Right lobe of liver (tissue), 6 donors: ENCODE measurements around the gene RAD17. TPM values are rescaled to one million over a fixed set of nuclear protein-coding genes. Genes with fewer than 3 reads are reported as not detected.
"Not testable (repeated sequence)": the region's sequence is repeated elsewhere in the genome, so short reads cannot be mapped to it uniquely, and the experiment has no call there.

Experiments
- ATAC-seq, 4 donors: fragments of 200-7000 bp; cut with Tn5 transposase; one replicate each; pipeline ENCODE4 v1.9.1; 2020; ENCODE audit warnings: mild to moderate bottlenecking in 4 of 4, moderate library complexity in 4 of 4
- DNase-seq, 3 donors: peaks; one replicate each; pipeline ENCODE4 v3.0.0-alpha.2; 2020
- H3K27ac ChIP-seq, 3 donors: fragments of 200-600 bp; one replicate each; pipeline ENCODE4 v1.8.0; 2022
- H3K27me3 ChIP-seq, 2 donors: fragments of 200-600 bp; one replicate each; pipeline ENCODE4 v1.8.0; 2022
- H3K36me3 ChIP-seq, 4 donors: fragments of 200-600 bp; sonication (generic) in 1 of 4; one replicate each; pipeline versions ENCODE4 v1.5.1 to v1.8.0; 2017 to 2022; ENCODE audit warnings: control low read depth in 1 of 4
- H3K4me1 ChIP-seq, 4 donors: fragments of 200-600 bp; sonication (generic) in 1 of 4; one replicate each; pipeline versions ENCODE4 v1.5.1 to v1.8.0; 2017 to 2022; ENCODE audit warnings: control low read depth in 1 of 4
- H3K4me3 ChIP-seq, 3 donors: fragments of 200-600 bp; one replicate each; pipeline ENCODE4 v1.8.0; 2022
- H3K9me3 ChIP-seq, 4 donors: fragments of 200-600 bp; sonication (generic) in 1 of 4; one replicate each; pipeline versions ENCODE4 v1.5.1 to v1.8.0; 2017 to 2022; ENCODE audit warnings: control low read depth in 1 of 4
- POLR2A ChIP-seq: fragments of 450-650 bp; IDR thresholded peaks from one replicate; pipeline ENCODE4 v1.6.1; 2017; ENCODE audit warnings: antibody characterized with exemption, mild to moderate bottlenecking
- WGBS: methylation state at CpG from one replicate; pipeline ENCODE4 v1.1.6; 2018; ENCODE audit warnings: low coverage, low lambda C conversion rate; ENCODE audit not compliant: insufficient coverage; ENCODE audit errors: missing lambda C conversion rate; 5-methylcytosine and 5-hydroxymethylcytosine counted together
- intact Hi-C, 2 donors: fragments of 100-400 bp; cut with DNase I; formaldehyde crosslinking; loops; one replicate each; pipeline versions ENCODE4 v1.11.2 to v1.14.1; 2022
- total RNA-seq, 6 experiments: library from RNA; depleted of rRNA in 2 of 6; stranded (reverse); fragments of >200 nt in 2 of 6; fragmentation: NEBNext Ultra II Directional in 3 of 6; extraction: Animal tissue kit (Norgen Biotek cat#: 25700) in 3 of 6; gene quantifications; one replicate each; pipeline versions ENCODE4 v1.1.0 to v1.2.4, GENCODE V29; 2016 to 2023
- TF ChIP-seq, protein P1 (sequence below), 4 donors: fragments of 200-600 bp in 3 of 4; fragments of 450-650 bp in 1 of 4; IDR thresholded peaks; one replicate each; pipeline versions ENCODE4 v1.5.1 to v1.8.0; 2016 to 2022; ENCODE audit warnings: antibody characterized with exemption in 4 of 4, mild to moderate bottlenecking in 2 of 4
- donor health status: DM: no; HTN: yes; CAD: no.
- donor health status: DM: no; HTN: no; CAD: no.
- donor health status: DM: no; HTN: no; CAD: no.
- donor health status: DM: no; HTN: yes; CAD: no.
- donor health status: DM: no; HTN: yes; CAD: no.

RAD17 gene
- total RNA-seq, 6 experiments from 2014 or later: 8.4 to 11.5 (median 9.4) TPM

DNA sequence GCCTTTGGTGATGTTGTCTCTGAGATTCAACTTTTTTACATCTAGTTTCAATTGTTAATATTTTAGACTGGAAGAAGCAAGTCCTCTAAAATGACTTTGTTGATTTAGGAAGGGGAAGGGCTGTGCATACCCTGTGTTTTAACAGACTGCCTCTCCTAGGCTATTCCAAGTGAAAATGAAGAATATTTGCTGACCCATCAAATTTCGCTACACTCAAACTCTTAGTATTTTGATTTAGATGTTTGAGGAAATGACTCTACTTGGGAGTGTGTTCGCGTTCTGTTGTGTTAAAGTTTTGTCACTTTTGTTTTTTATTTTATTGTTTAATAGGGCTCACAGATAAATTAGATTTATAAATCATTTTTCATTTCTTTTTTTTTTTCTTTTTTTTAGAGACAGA, 48.9 kb downstream of the RAD17 start:
- H3K9me3 ChIP-seq: no peaks in the 10 kb centered on the region
- DNase-seq (no peak), ATAC-seq (no peak)
- no peaks in the 10 kb centered on the region for H3K27me3 ChIP-seq
- no peak for TF ChIP-seq POLR2A
- TF ChIP-seq, protein P1, sequence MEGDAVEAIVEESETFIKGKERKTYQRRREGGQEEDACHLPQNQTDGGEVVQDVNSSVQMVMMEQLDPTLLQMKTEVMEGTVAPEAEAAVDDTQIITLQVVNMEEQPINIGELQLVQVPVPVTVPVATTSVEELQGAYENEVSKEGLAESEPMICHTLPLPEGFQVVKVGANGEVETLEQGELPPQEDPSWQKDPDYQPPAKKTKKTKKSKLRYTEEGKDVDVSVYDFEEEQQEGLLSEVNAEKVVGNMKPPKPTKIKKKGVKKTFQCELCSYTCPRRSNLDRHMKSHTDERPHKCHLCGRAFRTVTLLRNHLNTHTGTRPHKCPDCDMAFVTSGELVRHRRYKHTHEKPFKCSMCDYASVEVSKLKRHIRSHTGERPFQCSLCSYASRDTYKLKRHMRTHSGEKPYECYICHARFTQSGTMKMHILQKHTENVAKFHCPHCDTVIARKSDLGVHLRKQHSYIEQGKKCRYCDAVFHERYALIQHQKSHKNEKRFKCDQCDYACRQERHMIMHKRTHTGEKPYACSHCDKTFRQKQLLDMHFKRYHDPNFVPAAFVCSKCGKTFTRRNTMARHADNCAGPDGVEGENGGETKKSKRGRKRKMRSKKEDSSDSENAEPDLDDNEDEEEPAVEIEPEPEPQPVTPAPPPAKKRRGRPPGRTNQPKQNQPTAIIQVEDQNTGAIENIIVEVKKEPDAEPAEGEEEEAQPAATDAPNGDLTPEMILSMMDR (IDR thresholded peaks at IDR 0.05): no peak
- H3K4me3 ChIP-seq: no peak overlapping the region
- WGBS: 83% methylated on average over 3 of the region's 3 CpGs
- no peaks in the 10 kb centered on the region for H3K4me1 ChIP-seq
- peaks cover 0 to 8% (median 2%) of the 10 kb centered on the region in 4 donors for H3K36me3 ChIP-seq
- intact Hi-C loops: no loop called here
- no peak overlapping the region for H3K27ac ChIP-seq

- DNase-seq (no peak), ATAC-seq (no peak)
- no peaks in the 10 kb centered on the region for H3K27me3 ChIP-seq
- H3K36me3 ChIP-seq: peaks cover 0 to 21% (median 8%) of the 10 kb centered on the region in 4 donors
- H3K9me3 ChIP-seq: no peaks in the 10 kb centered on the region
- no peak overlapping the region for H3K27ac ChIP-seq
- no peak for TF ChIP-seq POLR2A
- TF ChIP-seq, protein P1 (IDR thresholded peaks at IDR 0.05): no peak
- 82% methylated on average over 8 of the region's 11 CpGs for WGBS
- H3K4me3 ChIP-seq: no peak overlapping the region
- intact Hi-C loops: no loop called here
- H3K4me1 ChIP-seq: peaks cover 0 to 5% (median 0%) of the 10 kb centered on the region in 4 donors
Observed at GRCh38 chr5:69431424-69432303, 62.0 kb downstream of the RAD17 start.

- H3K27me3 ChIP-seq: no peaks in the 10 kb centered on the region
Observed at GRCh38 chr5:69432412-69433206, 63.0 kb downstream of the RAD17 start.

GRCh38 chr5:69435276-69435884, 65.8 kb downstream of the RAD17 start:
- H3K27me3 ChIP-seq, H3K27ac ChIP-seq, intact Hi-C loops, H3K4me3 ChIP-seq, DNase-seq, H3K9me3 ChIP-seq, H3K4me1 ChIP-seq, ATAC-seq: not testable (repeated sequence)
- 86% methylated on average over 4 of the region's 5 CpGs for WGBS
- H3K36me3 ChIP-seq: peaks cover 0 to 22% (median 8%) of the 10 kb centered on the region in 4 donors

More at GRCh38 chr5:69432412-69433206, 63.0 kb downstream of the RAD17 start:
- Histone ChIP-seq H3K9me3 (no peaks in the 10 kb centered on the region), H3K36me3 (peaks cover 0 to 21% (median 8%) of the 10 kb centered on the region in 4 donors), H3K27ac (no peak overlapping the region), H3K4me1 (peaks cover 0 to 5% (median 0%) of the 10 kb centered on the region in 4 donors), H3K4me3 (no peak overlapping the region)
- 71% methylated on average over 8 of the region's 8 CpGs for WGBS
- ATAC-seq (no peak), DNase-seq (no peak)
- intact Hi-C loops: no loop called here
- no peak for TF ChIP-seq POLR2A
- TF ChIP-seq, protein P1 (IDR thresholded peaks at IDR 0.05): no peak
